HCT116 (cell line): ENCODE data around the gene ZNF451. TPM values are rescaled to one million over a fixed set of nuclear protein-coding genes. Genes with fewer than 3 reads are reported as not detected.
"Not testable (repeated sequence)": the region's sequence is repeated elsewhere in the genome, so short reads cannot be mapped to it uniquely, and the experiment has no call there.

Experiments used
- ATAC-seq: fragments of 200-7000 bp; cut with Tn5 transposase; 2 replicates; pipeline ENCODE4 v1.9.1; 2020; ENCODE audit warnings: mild to moderate bottlenecking, moderate library complexity
- BruUV-seq: library from RNA; stranded (reverse); fragments of 400-500 nt; replicated peaks from 2 replicates; lab custom pipeline; 2021; lab: Mats Ljungman, UMichigan
- CTCF ChIA-PET: fragments of 300-600 bp; sonication (Branson Sonifier 250); formaldehyde crosslinking; loops from one replicate; lab custom pipeline; 2021; ENCODE audit warnings: antibody characterized with exemption; lab: Charles Lee
- POLR2A ChIA-PET: fragments of 300-600, 350-600 bp; sonication (Branson Sonifier 250); formaldehyde crosslinking; loops from one replicate; lab custom pipeline; 2021; ENCODE audit warnings: antibody characterized with exemption; lab: Charles Lee
- RAD21 ChIA-PET, 2 experiments: fragments of 300-600 bp; sonication (Branson Sonifier 250); formaldehyde crosslinking; loops; one replicate each; lab custom pipeline; 2023; ENCODE audit warnings: low total read pairs in 2 of 2; ENCODE audit not compliant: uncharacterized antibody in 2 of 2, unreplicated experiment in 2 of 2, low non-redundant PET in 1 of 2; lab: Charles Lee
- DNase-seq: peaks from one replicate; pipeline ENCODE4 v3.0.0-alpha.2; 2010; ENCODE audit warnings: low read depth, low spot score
- H2AFZ ChIP-seq: fragments of 200-600 bp; shearing (Covaris generic), sonication (generic); 2 replicates; pipeline ENCODE4 v1.6.1; 2017; ENCODE audit warnings: low read depth, mixed run types, mixed read lengths, antibody characterized with exemption, low read length; ENCODE audit not compliant: poor library complexity, severe bottlenecking
- H3K27ac ChIP-seq: 2 replicates; pipeline ENCODE4 v1.5.1; 2012; ENCODE audit warnings: low read depth, low read length
- H3K27me3 ChIP-seq: fragments of 200-600 bp; sonication (generic); 2 replicates; pipeline ENCODE4 v1.6.1; 2016; ENCODE audit warnings: mixed run types, low read length, mixed read lengths; ENCODE audit not compliant: insufficient read depth
- H3K36me3 ChIP-seq, 2 experiments: fragments of 200-500 bp in 1 of 2; fragments of 200-600 bp in 1 of 2; sonication (Bioruptor generic) in 1 of 2; sonication (generic) in 1 of 2; 2 replicates each; pipeline versions ENCODE4 v1.5.1 to v1.6.1; 2014 to 2016; ENCODE audit warnings: low read length in 2 of 2, inconsistent platforms in 1 of 2, mixed read lengths in 1 of 2, mixed run types in 1 of 2; ENCODE audit not compliant: insufficient read depth in 2 of 2, control insufficient read depth in 1 of 2
- H3K4me1 ChIP-seq, 2 experiments: fragments of 200-600 bp in 1 of 2; sonication (generic) in 1 of 2; 2 replicates each; pipeline versions ENCODE4 v1.5.1 to v1.6.1; 2012 to 2017; ENCODE audit warnings: low read length in 2 of 2, inconsistent platforms in 1 of 2, mild to moderate bottlenecking in 1 of 2, mixed read lengths in 1 of 2, mixed run types in 1 of 2, moderate library complexity in 1 of 2; ENCODE audit not compliant: insufficient read depth in 2 of 2, control insufficient read depth in 1 of 2
- H3K4me2 ChIP-seq: fragments of 200-600 bp; sonication (generic); 2 replicates; pipeline ENCODE4 v1.6.1; 2017; ENCODE audit warnings: mixed run types, low read length, mixed read lengths
- H3K4me3 ChIP-seq, 2 experiments: fragments of 200-600 bp in 1 of 2; sonication (generic) in 1 of 2; replicated peaks in 1 of 2; 2 replicates each; pipeline ENCODE4 v1.5.1; 2011 to 2016; ENCODE audit warnings: low read length in 2 of 2, control low read depth in 1 of 2, low read depth in 1 of 2, mild to moderate bottlenecking in 1 of 2, mixed read lengths in 1 of 2, mixed run types in 1 of 2
- H3K79me2 ChIP-seq: fragments of 200-600 bp; sonication (generic); 2 replicates; pipeline ENCODE4 v1.6.1; 2017; ENCODE audit warnings: mild to moderate bottlenecking, mixed run types, low read length, moderate library complexity, mixed read lengths; ENCODE audit not compliant: insufficient read depth
- H3K9ac ChIP-seq: fragments of 200-600 bp; sonication (generic); 2 replicates; pipeline ENCODE4 v1.6.1; 2016; ENCODE audit warnings: low read length, mixed read lengths
- H3K9me2 ChIP-seq: fragments of 200-600 bp; sonication (generic), shearing (Covaris generic); 2 replicates; pipeline ENCODE4 v1.6.1; 2017; ENCODE audit warnings: mixed run types, mild to moderate bottlenecking, moderate library complexity; ENCODE audit not compliant: insufficient read depth
- H3K9me3 ChIP-seq, 2 experiments: fragments of 200-500 bp in 1 of 2; fragments of 200-600 bp in 1 of 2; sonication (Bioruptor generic) in 1 of 2; sonication (generic) in 1 of 2; 2 replicates each; pipeline ENCODE4 v1.6.1; 2014 to 2017; ENCODE audit warnings: low read length in 2 of 2, mixed read lengths in 2 of 2, inconsistent platforms in 1 of 2, low read depth in 1 of 2, mild to moderate bottlenecking in 1 of 2, mixed run types in 1 of 2, moderate library complexity in 1 of 2; ENCODE audit not compliant: control insufficient read depth in 1 of 2, insufficient read depth in 1 of 2
- H4K20me1 ChIP-seq: fragments of 200-600 bp; sonication (generic), shearing (Covaris generic); 2 replicates; pipeline ENCODE4 v1.6.1; 2017; ENCODE audit warnings: mixed run types, mild to moderate bottlenecking, moderate library complexity; ENCODE audit not compliant: insufficient read depth
- CBX3 ChIP-seq: IDR thresholded peaks from 2 replicates; pipeline ENCODE4 v1.6.1; 2012; ENCODE audit warnings: low read depth
- EGR1 ChIP-seq: IDR thresholded peaks from 2 replicates; pipeline ENCODE4 v1.6.1; 2012; ENCODE audit warnings: low read depth
- ELF1 ChIP-seq: IDR thresholded peaks from 2 replicates; pipeline ENCODE4 v1.6.1; 2012; ENCODE audit warnings: low read depth, borderline replicate concordance
- MAX ChIP-seq: IDR thresholded peaks from 2 replicates; pipeline ENCODE4 v1.6.1; 2012
- POLR2A ChIP-seq: IDR thresholded peaks from 2 replicates; pipeline ENCODE4 v1.7.0; 2011; ENCODE audit warnings: borderline replicate concordance; ENCODE audit not compliant: insufficient read depth, insufficient read length; ENCODE audit errors: extremely low read depth
- POLR2AphosphoS5 ChIP-seq: IDR thresholded peaks from 2 replicates; pipeline ENCODE4 v1.6.1; 2011; ENCODE audit warnings: mild to moderate bottlenecking, low read depth, low read length, moderate library complexity
- SIN3A ChIP-seq: IDR thresholded peaks from 2 replicates; pipeline ENCODE4 v1.6.1; 2012; ENCODE audit warnings: low read depth
- SP1 ChIP-seq: IDR thresholded peaks from 2 replicates; pipeline ENCODE4 v1.6.1; 2012; ENCODE audit warnings: low read depth
- TCF7L2 ChIP-seq: IDR thresholded peaks from 2 replicates; pipeline ENCODE4 v1.7.0; 2011; ENCODE audit warnings: borderline replicate concordance, inconsistent platforms; ENCODE audit not compliant: insufficient read depth, insufficient read length; ENCODE audit errors: extremely low read depth
- YY1 ChIP-seq: IDR thresholded peaks from 2 replicates; pipeline ENCODE4 v1.6.1; 2011; ENCODE audit warnings: low read length, low read depth, moderate library complexity, mild to moderate bottlenecking; ENCODE audit not compliant: insufficient replicate concordance; ENCODE audit errors: extremely low read depth
- ZBTB33 ChIP-seq: IDR thresholded peaks from 2 replicates; pipeline ENCODE4 v1.6.1; 2011; ENCODE audit warnings: mild to moderate bottlenecking, low read length, moderate library complexity; ENCODE audit not compliant: insufficient replicate concordance; ENCODE audit errors: extremely low read depth
- ZFX ChIP-seq: fragments of 450-650 bp; IDR thresholded peaks from 2 replicates; pipeline ENCODE4 v1.6.1; 2017
- intact Hi-C: fragments of 100-400 bp; cut with micrococcal nuclease; formaldehyde crosslinking; loops from 2 replicates; pipeline ENCODE4 v1.10.0; 2022
- total RNA-seq: library from RNA; stranded (reverse); gene quantifications from one replicate; pipeline ENCODE4 v1.2.1, GENCODE V29; 2021; ENCODE audit not compliant: unreplicated experiment

ZNF451 gene
- total RNA-seq, 1 experiment from 2014 or later, result 49.1 TPM

- H3K4me1 ChIP-seq, H3K9me3 ChIP-seq, H3K27me3 ChIP-seq, H4K20me1 ChIP-seq, H3K9me2 ChIP-seq, intact Hi-C loops, BruUV-seq: not testable (repeated sequence)
- CTCF ChIA-PET, result interaction anchor here (1.2 kb wide), 1 partner anchor 10 kb away, joined by 4 read pairs; no protein-coding TSS in a partner anchor
- Histone ChIP-seq H3K4me3 (peak within 1 kb of the TSS; percentile 50 to 59), H3K79me2 (peaks cover 37% of the 10 kb centered on the region), H3K36me3 (peaks cover 9 to 20% of the 10 kb centered on the region in 2 experiments), H3K9ac (peak within 1 kb of the TSS; percentile 50), H3K4me2 (peak within 1 kb of the TSS; percentile 73), H3K27ac (peak within 1 kb of the TSS; percentile 30), H2AFZ (peak within 1 kb of the TSS; percentile 86)
- ATAC-seq (peak; percentile 98), DNase-seq (peak; percentile 75)
- POLR2A ChIA-PET, result interaction anchor here (0.8 kb wide), 1 partner anchor 10 kb away, joined by 3 read pairs; no protein-coding TSS in a partner anchor
- RAD21 ChIA-PET, result interaction anchor here in 1 of 2 experiments (0.6 kb wide), 1 partner anchor 283 kb away, joined by 5 read pairs; no protein-coding TSS in a partner anchor
- peak; percentile 76 for TF ChIP-seq MAX
- 0 out of 2 replicates have a peak, but pooled peaks have one; percentile 68 for TF ChIP-seq CBX3
- TF ChIP-seq ZFX, result peak; percentile 53
- TF ChIP-seq ZBTB33, result peak; percentile 44
- peak; percentile 69 for TF ChIP-seq POLR2AphosphoS5
- 0 out of 2 replicates have a peak, but pooled peaks have one; percentile 47 for TF ChIP-seq EGR1
- TF ChIP-seq SIN3A, result peak; percentile 87
- peak; percentile 72 for TF ChIP-seq YY1
- TF ChIP-seq POLR2A, result peak; percentile 39
- TF ChIP-seq TCF7L2, result peak; percentile 71
- TF ChIP-seq SP1, result peak; percentile 59
- peak; percentile 46; the same call in 1 of the 2 replicates for TF ChIP-seq ELF1
These were observed 43.4 kb upstream of the ZNF451 start, which contains the start of gene KIAA1586 for GRCh38 chr6:57046332-57047256. KIAA1586 (plus strand) TSS chr6:57046693; CDS start chr6:57046756, 63 bp downstream.

GRCh38 chr6:57047257-57047585, 42.8 kb upstream of the ZNF451 start:
- intact Hi-C loops, H3K4me1 ChIP-seq, POLR2A ChIA-PET, H3K4me2 ChIP-seq, H3K27me3 ChIP-seq, H4K20me1 ChIP-seq, ATAC-seq, DNase-seq, H2AFZ ChIP-seq, BruUV-seq, H3K9me2 ChIP-seq, H3K4me3 ChIP-seq, CTCF ChIA-PET, H3K27ac ChIP-seq, RAD21 ChIA-PET, H3K9me3 ChIP-seq, H3K9ac ChIP-seq: not testable (repeated sequence)
- Histone ChIP-seq H3K36me3 (peaks cover 12 to 23% of the 10 kb centered on the region in 2 experiments), H3K79me2 (peaks cover 39% of the 10 kb centered on the region)
